ENCODE results near the gene FAM234B. TPM values are rescaled to one million over a fixed set of nuclear protein-coding genes. Genes with fewer than 3 reads are reported as not detected.
A peak's percentile ranks its signal among the peaks of the same experiment; 100 is the strongest.

The FAM234B gene
- total RNA-seq, 6 donors from 2014 or later = 3.1 to 16.2 (median 8.8) TPM

GRCh38 chr12:12997734-12998133, 46.4 kb upstream of the FAM234B start:
- H3K27me3 ChIP-seq = no peaks in the 10 kb centered on the region
- H3K36me3 ChIP-seq = no peaks in the 10 kb centered on the region
- WGBS, 2 donors = 67 to 90% methylated on average over 2 of the region's 2 CpGs
- no peaks in the 10 kb centered on the region for H3K9me3 ChIP-seq
- H3K27ac ChIP-seq = no peak overlapping the region
- no peak for ATAC-seq (ENCODE audit: low FRiP score in 2 of 2)
- H3K4me1 ChIP-seq = peaks cover 18 to 51% (median 29%) of the 10 kb centered on the region in 4 donors
- TF ChIP-seq CTCF (IDR thresholded peaks at IDR 0.05) (no peak), POLR2A (IDR thresholded peaks at IDR 0.05) (no peak)
- DNase-seq = no peak
- no peak overlapping the region for H3K4me3 ChIP-seq

GRCh38 chr12:12998248-12998647, 45.9 kb upstream of the FAM234B start:
- ATAC-seq (ENCODE audit: low FRiP score in 2 of 2) = no peak
- peaks cover 18 to 47% (median 29%) of the 10 kb centered on the region in 4 donors for H3K4me1 ChIP-seq
- no peaks in the 10 kb centered on the region for H3K36me3 ChIP-seq
- WGBS, 2 donors = 88 to 93% methylated on average over 4 of the region's 4 CpGs
- H3K4me3 ChIP-seq = no peak overlapping the region
- TF ChIP-seq CTCF (IDR thresholded peaks at IDR 0.05) (no peak), POLR2A (IDR thresholded peaks at IDR 0.05) (no peak), POLR2AphosphoS5 (IDR thresholded peaks at IDR 0.05) (no peak), EP300 (IDR thresholded peaks at IDR 0.05) (no peak)
- H3K27ac ChIP-seq = no peak overlapping the region
- H3K9me3 ChIP-seq = no peaks in the 10 kb centered on the region
- H3K27me3 ChIP-seq = no peaks in the 10 kb centered on the region
- no peak for DNase-seq

- Histone ChIP-seq H3K4me3 (peak overlapping the region; percentile 67 to 97 (median 79)), H3K4me1 (peaks cover 16 to 42% (median 32%) of the 10 kb centered on the region in 4 donors), H3K27me3 (no peaks in the 10 kb centered on the region), H3K9me3 (no peaks in the 10 kb centered on the region), H3K36me3 (no peaks in the 10 kb centered on the region), H3K27ac (peak overlapping the region; percentile 83 to 96 (median 94))
- ATAC-seq (ENCODE audit: low FRiP score in 2 of 2) (peak in 1 of 2 donors; percentile 2), DNase-seq (no peak)
- 23 to 26% methylated on average over 22 of the region's 22 CpGs for WGBS, 2 donors
- TF ChIP-seq POLR2AphosphoS5 (IDR thresholded peaks at IDR 0.05) = no peak
- TF ChIP-seq EP300 (IDR thresholded peaks at IDR 0.05) = no peak
- no peak for TF ChIP-seq CTCF (IDR thresholded peaks at IDR 0.05)
- no peak for TF ChIP-seq POLR2A (IDR thresholded peaks at IDR 0.05)
Measured at GRCh38 chr12:12999271-12999958, 44.8 kb upstream of the FAM234B start.

- peak; percentile 97 to 98 for ATAC-seq (ENCODE audit: low FRiP score in 2 of 2)
- TF ChIP-seq POLR2AphosphoS5 (IDR thresholded peaks at IDR 0.05) (peak; percentile 88 to 90), CTCF (IDR thresholded peaks at IDR 0.05) (peak in 3 of 6 experiments; percentile 33 to 45 (median 36)), POLR2A (IDR thresholded peaks at IDR 0.05) (peak in 3 of 4 donors; percentile 72 to 88 (median 80)), EP300 (IDR thresholded peaks at IDR 0.05) (no peak)
- H3K36me3 ChIP-seq = no peaks in the 10 kb centered on the region
- H3K4me1 ChIP-seq = peaks cover 16 to 42% (median 34%) of the 10 kb centered on the region in 4 donors
- H3K27ac ChIP-seq = peak within 1 kb of the TSS; percentile 94 to 97 (median 96)
- WGBS, 2 donors = 0% methylated on average over 3 to 52 of the region's 69 CpGs
- H3K27me3 ChIP-seq = no peaks in the 10 kb centered on the region
- DNase-seq = peak; percentile 97 to 99
- H3K9me3 ChIP-seq = no peaks in the 10 kb centered on the region
- peak within 1 kb of the TSS; percentile 67 to 97 (median 79) for H3K4me3 ChIP-seq
Measured at GRCh38 chr12:12999959-13000615, 44.1 kb upstream of the FAM234B start, which contains the start of gene HEBP1. Gene HEBP1, minus strand, starts transcription at chr12:13000265. Its CDS starts 151 bp downstream, at chr12:13000114.

All from upper lobe of left lung (tissue), 6 donors.